Subcutaneous adipose tissue (tissue), 4 donors: Measurements from ENCODE around the gene POLL. TPM values are rescaled to one million over a fixed set of nuclear protein-coding genes. Genes with fewer than 3 reads are reported as not detected.

Experiments
- total RNA-seq, 4 donors: library from RNA; depleted of rRNA; stranded (reverse); fragments of >200 nt; gene quantifications; one replicate each; pipeline ENCODE4 v1.1.0, GENCODE V29; 2016
- TF ChIP-seq, protein P1 (sequence below): fragments of 450-650 bp; IDR thresholded peaks from one replicate; pipeline ENCODE4 v1.5.1; 2016; ENCODE audit warnings: low read depth, mild to moderate bottlenecking, control low read depth, antibody characterized with exemption, moderate library complexity

Gene POLL
- total RNA-seq, 4 donors from 2014 or later, result 11.9 to 30.7 (median 21.4) TPM

DNA sequence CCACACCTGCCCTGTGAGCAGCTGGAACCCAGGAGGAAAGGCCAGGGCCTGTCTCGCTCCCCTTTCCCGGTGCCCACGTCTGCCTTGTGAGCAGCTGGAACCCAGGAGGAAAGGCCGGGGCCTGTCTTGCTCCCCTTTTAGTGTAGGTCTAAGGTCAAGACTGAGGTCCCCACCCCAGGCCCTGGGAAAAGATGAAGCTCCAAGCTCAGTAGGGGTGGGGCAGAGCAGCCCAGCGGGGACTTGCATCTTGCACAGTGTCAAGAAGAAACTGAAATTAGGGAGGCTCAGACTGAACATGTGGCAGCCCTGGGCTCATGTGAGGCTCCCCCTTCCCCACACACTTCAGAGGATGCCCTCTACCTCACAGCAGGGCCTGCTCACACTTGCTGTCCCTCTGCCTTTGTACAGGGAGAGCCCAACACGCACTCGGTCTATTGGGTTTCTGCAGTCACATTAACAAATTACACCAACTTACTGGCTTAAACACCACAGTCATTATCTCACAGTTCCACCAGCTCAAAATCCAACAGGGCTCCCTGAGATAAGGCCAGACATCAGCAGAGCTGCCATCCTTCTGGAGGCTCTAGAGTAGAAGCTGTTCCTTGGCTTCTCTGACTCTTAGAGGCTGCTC is 12.4 kb downstream of the POLL start:
- TF ChIP-seq, protein P1, sequence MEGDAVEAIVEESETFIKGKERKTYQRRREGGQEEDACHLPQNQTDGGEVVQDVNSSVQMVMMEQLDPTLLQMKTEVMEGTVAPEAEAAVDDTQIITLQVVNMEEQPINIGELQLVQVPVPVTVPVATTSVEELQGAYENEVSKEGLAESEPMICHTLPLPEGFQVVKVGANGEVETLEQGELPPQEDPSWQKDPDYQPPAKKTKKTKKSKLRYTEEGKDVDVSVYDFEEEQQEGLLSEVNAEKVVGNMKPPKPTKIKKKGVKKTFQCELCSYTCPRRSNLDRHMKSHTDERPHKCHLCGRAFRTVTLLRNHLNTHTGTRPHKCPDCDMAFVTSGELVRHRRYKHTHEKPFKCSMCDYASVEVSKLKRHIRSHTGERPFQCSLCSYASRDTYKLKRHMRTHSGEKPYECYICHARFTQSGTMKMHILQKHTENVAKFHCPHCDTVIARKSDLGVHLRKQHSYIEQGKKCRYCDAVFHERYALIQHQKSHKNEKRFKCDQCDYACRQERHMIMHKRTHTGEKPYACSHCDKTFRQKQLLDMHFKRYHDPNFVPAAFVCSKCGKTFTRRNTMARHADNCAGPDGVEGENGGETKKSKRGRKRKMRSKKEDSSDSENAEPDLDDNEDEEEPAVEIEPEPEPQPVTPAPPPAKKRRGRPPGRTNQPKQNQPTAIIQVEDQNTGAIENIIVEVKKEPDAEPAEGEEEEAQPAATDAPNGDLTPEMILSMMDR, result no peak

DNA sequence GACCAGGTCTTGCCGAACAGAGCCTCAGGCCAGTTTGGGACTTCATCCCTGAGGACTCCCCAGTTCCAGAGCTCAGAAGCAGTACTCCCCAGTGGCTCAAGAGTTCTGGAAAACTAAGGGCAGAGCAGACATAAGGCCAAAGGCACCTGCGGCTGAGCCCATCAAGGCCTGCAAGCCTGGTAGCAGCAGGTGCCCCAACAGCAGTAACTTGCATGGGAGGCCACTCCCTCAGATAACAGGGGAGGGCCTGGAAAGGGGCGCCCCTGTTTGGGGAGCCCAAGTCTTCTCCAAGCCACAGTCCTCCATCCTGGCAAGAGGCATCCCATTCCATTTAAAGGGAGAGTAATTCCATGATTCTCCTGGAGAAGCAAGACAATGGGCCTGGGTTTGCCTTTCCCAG is 13.0 kb downstream of the POLL start:
- TF ChIP-seq, protein P1, result no peak

DNA sequence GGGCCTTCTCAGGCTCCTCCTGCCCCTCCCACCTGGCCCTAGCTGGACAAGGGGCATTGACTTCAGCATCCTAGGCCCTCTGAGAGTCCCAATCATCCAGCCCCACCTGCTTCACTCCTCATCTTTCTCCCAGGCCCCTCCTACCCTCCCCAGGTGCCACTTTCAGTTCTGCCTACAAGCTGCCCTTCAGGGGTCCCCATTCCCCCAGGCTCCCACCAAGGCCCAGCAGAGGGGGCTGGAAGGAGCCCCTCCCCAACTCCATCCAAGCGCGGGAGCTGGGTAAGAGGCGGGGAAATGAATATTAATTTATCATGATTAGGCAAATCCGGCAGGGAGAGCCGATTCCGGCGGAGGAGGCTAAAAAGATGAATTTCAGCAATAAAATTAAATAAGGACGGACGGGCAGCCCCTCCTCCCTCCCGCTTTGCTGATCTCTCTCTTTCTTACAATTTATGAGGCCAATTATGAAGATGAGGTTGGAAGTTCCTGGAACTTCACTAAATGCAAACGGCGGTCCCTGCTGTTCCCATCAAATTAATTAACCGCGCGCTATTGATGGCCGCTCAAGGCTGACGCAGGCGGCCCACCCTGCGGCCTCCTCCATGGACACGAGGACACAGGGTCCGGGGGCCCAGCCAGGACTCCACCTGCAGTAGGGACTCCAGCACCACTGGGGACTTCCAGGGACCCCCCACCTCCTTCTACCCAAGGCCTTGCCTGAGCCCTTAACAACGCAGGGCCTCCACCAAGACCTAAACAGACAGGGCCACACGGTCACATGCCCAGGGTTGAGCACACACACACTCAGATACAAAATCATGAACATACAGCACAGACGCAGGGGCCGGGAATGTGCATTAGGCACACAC is 13.9 kb downstream of the POLL start:
- TF ChIP-seq, protein P1, result no peak

DNA sequence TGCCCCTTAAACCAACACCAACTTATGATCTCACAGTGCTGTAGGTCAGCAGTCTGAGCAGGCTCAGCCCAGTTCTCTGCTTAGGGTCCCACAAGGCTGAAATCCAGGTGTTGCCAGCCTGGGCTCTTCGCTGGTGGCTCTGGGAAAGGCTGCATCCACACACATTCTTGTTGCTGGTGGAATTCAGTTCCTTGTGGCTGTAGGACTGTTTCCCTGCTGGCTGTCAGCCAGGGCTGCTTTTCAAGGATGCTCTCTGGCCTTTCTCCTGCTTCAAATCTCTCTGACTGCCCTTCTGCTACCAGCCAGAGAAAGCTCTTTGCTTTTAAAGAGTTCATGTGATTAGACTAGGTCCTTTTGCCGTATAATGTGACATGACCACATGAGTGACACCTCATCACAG is 15.3 kb downstream of the POLL start:
- TF ChIP-seq, protein P1, result no peak

DNA sequence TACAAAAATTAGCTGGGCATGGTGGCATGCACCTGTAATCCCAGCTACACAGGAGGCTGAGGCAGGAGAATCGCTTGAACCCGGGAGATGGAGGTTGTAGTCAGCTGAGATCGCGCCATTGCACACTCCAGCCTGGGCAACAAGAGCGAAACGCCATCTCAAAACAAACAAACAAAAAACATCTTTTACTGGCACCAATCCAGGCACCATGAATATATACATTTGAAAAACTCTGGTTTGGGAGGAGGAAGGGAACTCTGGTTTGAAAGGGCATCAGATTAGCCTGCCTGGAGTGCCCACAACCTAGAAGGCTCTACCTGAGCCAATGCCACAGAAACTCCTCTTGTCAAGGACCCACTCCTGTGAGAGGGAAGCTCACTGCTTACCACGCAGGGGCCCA is 15.9 kb downstream of the POLL start:
- TF ChIP-seq, protein P1, result no peak

DNA sequence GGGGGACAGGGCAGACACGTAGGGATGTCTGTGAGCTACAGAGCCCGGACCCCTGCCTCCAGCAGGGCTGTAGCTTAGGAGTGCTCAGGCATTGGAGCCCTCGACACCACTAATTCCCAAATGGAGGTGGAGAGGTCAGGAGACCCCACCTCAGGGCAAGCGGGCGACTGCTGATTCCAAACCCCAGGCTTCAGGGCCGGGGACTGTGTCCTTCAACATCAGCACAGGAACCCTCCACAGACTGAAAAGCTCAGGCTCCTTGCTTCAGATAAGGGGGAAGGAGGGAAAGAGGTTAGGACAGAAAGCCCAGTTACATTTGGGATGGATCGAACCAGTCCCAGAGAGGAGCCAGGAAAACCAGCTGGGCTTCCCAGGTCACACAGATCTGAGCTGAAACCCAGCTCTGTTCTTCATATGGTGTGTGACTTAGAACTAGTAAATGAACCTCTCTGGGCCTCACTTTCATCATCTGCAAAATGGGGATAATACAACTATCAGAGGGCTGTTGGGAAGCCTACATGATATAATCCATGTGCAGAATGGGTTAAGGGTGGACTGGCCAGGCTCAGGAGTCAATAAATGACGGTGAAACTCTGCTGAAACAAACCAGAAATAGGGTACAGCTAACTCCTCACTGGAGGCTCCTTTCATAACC is 16.7 kb downstream of the POLL start:
- TF ChIP-seq, protein P1, result no peak
